ENCODE results near the gene SCYGR3. TPM values are rescaled to one million over a fixed set of nuclear protein-coding genes. Genes with fewer than 3 reads are reported as not detected.

Gene SCYGR3
- total and polyA plus RNA-seq, 2 experiments from 2014 or later, result not detected

- TF ChIP-seq CTCF (conservative IDR thresholded peaks at IDR 0.05; ENCODE audit: low read depth in 2 of 2) (no peak), ZNF114 (CRISPR knock-in tag; IDR thresholded peaks at IDR 0.05) (no peak)
Observed at GRCh38 chr2:227617316-227618230, 2.9 kb upstream of the SCYGR3 start, which contains the start of gene SCYGR4 (continued).

- Mint-ChIP-seq H3K36me3 (ENCODE audit: low read depth) (no peaks in the 10 kb centered on the region), H3K4me1 (peaks cover 19% of the 10 kb centered on the region), H3K9me3 (no peaks in the 10 kb centered on the region), H3K4me3 (no peak overlapping the region), H3K27me3 (ENCODE audit: insufficient read depth, low read depth, poor library complexity) (peaks cover 4% of the 10 kb centered on the region), H3K27ac (no peak overlapping the region)
- H2AFZ ChIP-seq, result peak overlapping the region; percentile 53; the same call in 1 of the 2 replicates
- ATAC-seq (peak; percentile 77), DNase-seq (ENCODE audit: low spot score) (peak; percentile 46)
- H3K9me2 ChIP-seq (ENCODE audit: insufficient read depth), result no peaks in the 10 kb centered on the region
- no peaks in the 10 kb centered on the region for H4K20me1 ChIP-seq (replicated peaks; ENCODE audit: insufficient read depth)
- H3K4me2 ChIP-seq, result peak overlapping the region; percentile 52; the same call in 1 of the 2 replicates
- H3K4me3 ChIP-seq, result no peak overlapping the region
- H3K27me3 ChIP-seq (ENCODE audit: insufficient read depth), result no peaks in the 10 kb centered on the region
- no peak overlapping the region for H3K27ac ChIP-seq (ENCODE audit: low read depth)
- H3F3A ChIP-seq (replicated peaks; ENCODE audit: low read depth), result no peaks in the 10 kb centered on the region
- TF ChIP-seq ZNF331 (CRISPR knock-in tag; IDR thresholded peaks at IDR 0.05; ENCODE audit: low read depth), result no peak
- no peak for TF ChIP-seq REST (IDR thresholded peaks at IDR 0.05; ENCODE audit: unreplicated experiment)
- TF ChIP-seq JUNB (IDR thresholded peaks at IDR 0.05; ENCODE audit: unreplicated experiment), result no peak
- TF ChIP-seq ZNF114 (CRISPR knock-in tag; IDR thresholded peaks at IDR 0.05), result no peak
- no peaks in the 10 kb centered on the region for H3K36me3 ChIP-seq (ENCODE audit: insufficient read depth)
- H3K79me2 ChIP-seq (replicated peaks; ENCODE audit: insufficient read depth), result no peaks in the 10 kb centered on the region
- H3K4me1 ChIP-seq (ENCODE audit: insufficient read depth), result peaks cover 7% of the 10 kb centered on the region; the same call in 1 of the 2 replicates
Observed at GRCh38 chr2:227616631-227617030, 2.0 kb upstream of the SCYGR3 start.

- Mint-ChIP-seq H3K9me3 (no peaks in the 10 kb centered on the region), H3K4me1 (peaks cover 19% of the 10 kb centered on the region), H3K27me3 (ENCODE audit: insufficient read depth, low read depth, poor library complexity) (peaks cover 4% of the 10 kb centered on the region), H3K36me3 (ENCODE audit: low read depth) (no peaks in the 10 kb centered on the region), H3K4me3 (no peak overlapping the region), H3K27ac (no peak overlapping the region)
- H3K79me2 ChIP-seq (replicated peaks; ENCODE audit: insufficient read depth), result no peaks in the 10 kb centered on the region
- DNase-seq (ENCODE audit: low spot score) (no peak), ATAC-seq (no peak)
- H3K36me3 ChIP-seq (ENCODE audit: insufficient read depth), result no peaks in the 10 kb centered on the region
- no peaks in the 10 kb centered on the region for H3K27me3 ChIP-seq (ENCODE audit: insufficient read depth)
- no peaks in the 10 kb centered on the region for H3F3A ChIP-seq (replicated peaks; ENCODE audit: low read depth)
- H3K27ac ChIP-seq (ENCODE audit: low read depth), result no peak overlapping the region
- peaks cover 7% of the 10 kb centered on the region; the same call in 1 of the 2 replicates for H3K4me1 ChIP-seq (ENCODE audit: insufficient read depth)
- H4K20me1 ChIP-seq (replicated peaks; ENCODE audit: insufficient read depth), result no peaks in the 10 kb centered on the region
- H3K4me2 ChIP-seq, result peak overlapping the region; percentile 52; the same call in 1 of the 2 replicates
- H2AFZ ChIP-seq, result peak overlapping the region; percentile 53
- no peaks in the 10 kb centered on the region for H3K9me2 ChIP-seq (ENCODE audit: insufficient read depth)
- H3K4me3 ChIP-seq, result no peak overlapping the region
- TF ChIP-seq EZH2 (IDR thresholded peaks at IDR 0.05; ENCODE audit: low read depth, unreplicated experiment) (no peak), CTCF (conservative IDR thresholded peaks at IDR 0.05; ENCODE audit: low read depth in 2 of 2) (no peak), ZNF114 (CRISPR knock-in tag; IDR thresholded peaks at IDR 0.05) (no peak), REST (IDR thresholded peaks at IDR 0.05; ENCODE audit: unreplicated experiment) (no peak)
Observed at GRCh38 chr2:227615906-227616305, 1.3 kb upstream of the SCYGR3 start.

Measured in GM23338 (cell line).